HEK293 (cell line): ENCODE data around the gene SLC28A1.
A peak's percentile ranks its signal among the peaks of the same experiment; 100 is the strongest.

Experiments used
- CTCF ChIA-PET: fragments of 350-600 bp; formaldehyde crosslinking; extraction: SDS; loops from one replicate; lab custom pipeline; 2021; ENCODE audit warnings: antibody characterized with exemption; lab: Yijun Ruan, JAX
- POLR2A ChIA-PET: fragments of 300-600 bp; formaldehyde crosslinking; extraction: SDS; loops from one replicate; lab custom pipeline; 2020; ENCODE audit warnings: antibody characterized with exemption, inconsistent platforms; lab: Yijun Ruan, JAX
- H3K27ac ChIP-seq: fragments of 200-500 bp; sonication (Bioruptor generic); 2 replicates; pipeline ENCODE4 v1.5.1; 2014; ENCODE audit warnings: low read depth, low read length, control low read depth, inconsistent platforms; ENCODE audit errors: extremely low read depth
- H3K36me3 ChIP-seq, 2 experiments: fragments of 200-500 bp in 1 of 2; sonication (Bioruptor generic) in 1 of 2; 1 replicate in 1 of 2; 2 replicates in 1 of 2; pipeline ENCODE4 v1.5.1; 2014 to 2017; ENCODE audit warnings: inconsistent platforms in 2 of 2, low read length in 2 of 2; ENCODE audit not compliant: control insufficient read depth in 2 of 2, insufficient read depth in 1 of 2
- H3K4me1 ChIP-seq: fragments of 200-500 bp; sonication (Bioruptor generic); 2 replicates; pipeline ENCODE4 v1.5.1; 2014; ENCODE audit warnings: mild to moderate bottlenecking, low read length, inconsistent platforms; ENCODE audit not compliant: control insufficient read depth, insufficient read depth
- H3K4me3 ChIP-seq: 2 replicates; pipeline ENCODE4 v1.5.1; 2011; ENCODE audit warnings: low read depth, mild to moderate bottlenecking, control low read depth, low read length, moderate library complexity
- H3K9me3 ChIP-seq: fragments of 200-500 bp; sonication (Bioruptor generic); 2 replicates; pipeline ENCODE4 v1.5.1; 2014; ENCODE audit warnings: low read depth, low read length, inconsistent platforms; ENCODE audit not compliant: control insufficient read depth, insufficient read depth
- TRIM28 ChIP-seq: IDR thresholded peaks from 2 replicates; pipeline ENCODE4 v1.6.1; 2011; ENCODE audit warnings: low read length, control low read depth, borderline replicate concordance
- ZBTB10 ChIP-seq: fragments of 450-650 bp; formaldehyde crosslinking; IDR thresholded peaks from 2 replicates; pipeline ENCODE4 v1.5.1; 2016; ENCODE audit warnings: missing biosample characterization, missing genetic modification characterization
- ZIC2 ChIP-seq: fragments of 450-650 bp; formaldehyde crosslinking; IDR thresholded peaks from 2 replicates; pipeline ENCODE4 v1.5.1; 2016; ENCODE audit warnings: missing biosample characterization, missing genetic modification characterization
- ZNF148 ChIP-seq: fragments of 450-650 bp; formaldehyde crosslinking; IDR thresholded peaks from 2 replicates; pipeline ENCODE4 v1.5.0; 2017; ENCODE audit warnings: missing biosample characterization, missing genetic modification characterization, borderline replicate concordance
- ZNF335 ChIP-seq: fragments of 450-650 bp; formaldehyde crosslinking; conservative IDR thresholded peaks from 2 replicates; pipeline ENCODE4 v1.5.1; 2016; ENCODE audit warnings: missing biosample characterization, missing genetic modification characterization
- ZNF394 ChIP-seq: fragments of 450-650 bp; formaldehyde crosslinking; IDR thresholded peaks from 2 replicates; pipeline ENCODE4 v1.5.1; 2016; ENCODE audit warnings: missing biosample characterization, missing genetic modification characterization, mild to moderate bottlenecking, moderate library complexity, borderline replicate concordance
- ZNF433 ChIP-seq: fragments of 450-650 bp; formaldehyde crosslinking; IDR thresholded peaks from 2 replicates; pipeline ENCODE4 v1.5.1; 2016; ENCODE audit warnings: missing biosample characterization, missing genetic modification characterization, low read depth
- ZNF600 ChIP-seq: fragments of 450-650 bp; formaldehyde crosslinking; IDR thresholded peaks from 2 replicates; pipeline ENCODE4 v1.5.1; 2016; ENCODE audit warnings: missing biosample characterization, missing genetic modification characterization
- ZSCAN16 ChIP-seq: fragments of 450-650 bp; formaldehyde crosslinking; IDR thresholded peaks from 2 replicates; pipeline ENCODE4 v1.5.1; 2016; ENCODE audit warnings: missing biosample characterization, missing genetic modification characterization
- TF ChIP-seq, protein P1 (sequence below): fragments of 450-650 bp; formaldehyde crosslinking; IDR thresholded peaks from 2 replicates; pipeline ENCODE4 v1.5.1; 2016; ENCODE audit warnings: missing biosample characterization, missing genetic modification characterization

SLC28A1 gene, protein sequence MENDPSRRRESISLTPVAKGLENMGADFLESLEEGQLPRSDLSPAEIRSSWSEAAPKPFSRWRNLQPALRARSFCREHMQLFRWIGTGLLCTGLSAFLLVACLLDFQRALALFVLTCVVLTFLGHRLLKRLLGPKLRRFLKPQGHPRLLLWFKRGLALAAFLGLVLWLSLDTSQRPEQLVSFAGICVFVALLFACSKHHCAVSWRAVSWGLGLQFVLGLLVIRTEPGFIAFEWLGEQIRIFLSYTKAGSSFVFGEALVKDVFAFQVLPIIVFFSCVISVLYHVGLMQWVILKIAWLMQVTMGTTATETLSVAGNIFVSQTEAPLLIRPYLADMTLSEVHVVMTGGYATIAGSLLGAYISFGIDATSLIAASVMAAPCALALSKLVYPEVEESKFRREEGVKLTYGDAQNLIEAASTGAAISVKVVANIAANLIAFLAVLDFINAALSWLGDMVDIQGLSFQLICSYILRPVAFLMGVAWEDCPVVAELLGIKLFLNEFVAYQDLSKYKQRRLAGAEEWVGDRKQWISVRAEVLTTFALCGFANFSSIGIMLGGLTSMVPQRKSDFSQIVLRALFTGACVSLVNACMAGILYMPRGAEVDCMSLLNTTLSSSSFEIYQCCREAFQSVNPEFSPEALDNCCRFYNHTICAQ

GRCh38 chr15:84883916-84884781 lies at the start of gene SLC28A1:
TSS of gene SLC28A1 (plus strand) at chr15:84884662. CDS start at chr15:84887761, 3,099 bp downstream.
- no peaks in the 10 kb centered on the region for H3K36me3 ChIP-seq
- no peaks in the 10 kb centered on the region for H3K9me3 ChIP-seq
- TF ChIP-seq ZNF335 (tag by site-specific recombination) (peak; percentile 33; the same call in 1 of the 2 replicates), ZNF148 (tag by site-specific recombination) (no peak), ZNF433 (tag by site-specific recombination) (no peak)
- CTCF ChIA-PET, result interaction anchor here (0.7 to 2.2 kb wide), 2 partner anchors 39 to 44 kb away, joined by 5 to 17 read pairs; no protein-coding TSS in a partner anchor
- no peaks in the 10 kb centered on the region for H3K4me1 ChIP-seq
- POLR2A ChIA-PET, result no interaction called here
- H3K27ac ChIP-seq, result no peak within 1 kb of the TSS
- H3K4me3 ChIP-seq, result no peak within 1 kb of the TSS

GRCh38 chr15:84834969-84835368 lies 49.5 kb upstream of the SLC28A1 start:
- ChIA-PET CTCF (interaction anchor here (3.0 kb wide), 1 partner anchor 10 kb away, joined by 15 read pairs; no protein-coding TSS in a partner anchor), POLR2A (no interaction called here)
- Histone ChIP-seq H3K36me3 (no peaks in the 10 kb centered on the region), H3K9me3 (no peaks in the 10 kb centered on the region), H3K4me3 (no peak overlapping the region), H3K4me1 (no peaks in the 10 kb centered on the region), H3K27ac (no peak overlapping the region)
- TF ChIP-seq, protein P1, sequence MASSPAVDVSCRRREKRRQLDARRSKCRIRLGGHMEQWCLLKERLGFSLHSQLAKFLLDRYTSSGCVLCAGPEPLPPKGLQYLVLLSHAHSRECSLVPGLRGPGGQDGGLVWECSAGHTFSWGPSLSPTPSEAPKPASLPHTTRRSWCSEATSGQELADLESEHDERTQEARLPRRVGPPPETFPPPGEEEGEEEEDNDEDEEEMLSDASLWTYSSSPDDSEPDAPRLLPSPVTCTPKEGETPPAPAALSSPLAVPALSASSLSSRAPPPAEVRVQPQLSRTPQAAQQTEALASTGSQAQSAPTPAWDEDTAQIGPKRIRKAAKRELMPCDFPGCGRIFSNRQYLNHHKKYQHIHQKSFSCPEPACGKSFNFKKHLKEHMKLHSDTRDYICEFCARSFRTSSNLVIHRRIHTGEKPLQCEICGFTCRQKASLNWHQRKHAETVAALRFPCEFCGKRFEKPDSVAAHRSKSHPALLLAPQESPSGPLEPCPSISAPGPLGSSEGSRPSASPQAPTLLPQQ, result 0 out of 2 replicates have a peak, but pooled peaks have one; percentile 21
- TF ChIP-seq ZSCAN16 (tag by site-specific recombination) (peak; percentile 50; the same call in 1 of the 2 replicates), TRIM28 (no peak), ZBTB10 (tag by site-specific recombination) (no peak), ZIC2 (tag by site-specific recombination) (0 out of 2 replicates have a peak, but pooled peaks have one; percentile 18), ZNF600 (tag by site-specific recombination) (0 out of 2 replicates have a peak, but pooled peaks have one; percentile 34), ZNF394 (tag by site-specific recombination) (no peak)
